Hypothalamus (tissue), 51 donors: ENCODE data around the gene KRTDAP.

ENCODE experiments used
- DNase-seq, 51 donors: peaks; one replicate each; lab custom pipeline; 2025; lab: John Stamatoyannopoulos, UW

Gene KRTDAP

GRCh38 chr19:35458192-35458591 is 32.1 kb downstream of the KRTDAP start:
- no peak for DNase-seq

- DNase-seq, result no peak
Observed at GRCh38 chr19:35457173-35457572, 33.1 kb downstream of the KRTDAP start.

DNA sequence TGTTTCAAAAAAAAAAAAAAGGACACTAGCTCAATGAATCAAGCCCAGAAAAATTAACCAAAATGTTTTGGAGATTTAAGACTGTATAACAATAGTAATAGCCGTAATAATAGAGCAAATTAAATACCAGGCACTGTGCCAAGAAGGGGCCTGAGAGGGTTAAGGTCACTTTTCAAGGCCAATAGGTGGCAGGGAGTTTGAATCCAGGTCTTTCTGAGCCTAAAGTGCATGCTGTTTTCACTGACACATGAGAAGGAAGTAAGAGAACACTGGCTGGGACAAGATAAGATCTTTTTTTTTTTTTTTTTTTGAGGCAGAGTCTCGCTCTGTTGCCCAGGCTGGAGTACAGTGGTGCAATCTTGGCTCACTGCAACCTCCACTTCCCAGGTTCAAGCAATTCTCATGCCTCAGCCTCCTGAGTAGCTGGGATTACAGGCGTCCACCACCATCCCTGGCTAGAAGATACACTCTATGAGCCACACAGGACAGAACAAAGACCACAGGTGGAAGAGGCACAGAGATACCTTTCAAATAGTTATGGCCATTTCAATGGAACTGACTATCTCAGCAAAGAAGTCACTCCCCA is 34.6 kb downstream of the KRTDAP start:
- DNase-seq, result no peak

DNA sequence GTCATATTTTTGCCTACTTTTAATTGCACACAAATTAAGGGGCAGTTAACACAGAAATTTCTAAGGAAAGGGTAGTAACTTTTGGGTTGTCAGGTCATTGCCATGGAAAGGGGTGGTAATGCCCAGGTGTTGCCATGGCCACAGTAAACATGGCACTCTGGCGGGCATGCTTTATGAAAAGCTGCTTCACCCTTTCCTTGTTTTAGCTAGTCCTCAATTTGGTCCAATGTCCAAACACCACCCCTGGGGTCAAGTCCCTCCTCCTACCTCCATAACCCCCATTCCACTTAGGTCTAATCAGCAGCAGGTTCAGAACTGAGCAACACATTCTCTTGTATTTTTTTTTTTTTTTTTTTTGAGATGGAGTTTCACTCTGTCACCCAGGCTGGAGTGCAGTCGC is 35.6 kb downstream of the KRTDAP start:
- DNase-seq, result no peak

GRCh38 chr19:35451338-35452096 is 38.7 kb downstream of the KRTDAP start:
- no peak for DNase-seq

DNA sequence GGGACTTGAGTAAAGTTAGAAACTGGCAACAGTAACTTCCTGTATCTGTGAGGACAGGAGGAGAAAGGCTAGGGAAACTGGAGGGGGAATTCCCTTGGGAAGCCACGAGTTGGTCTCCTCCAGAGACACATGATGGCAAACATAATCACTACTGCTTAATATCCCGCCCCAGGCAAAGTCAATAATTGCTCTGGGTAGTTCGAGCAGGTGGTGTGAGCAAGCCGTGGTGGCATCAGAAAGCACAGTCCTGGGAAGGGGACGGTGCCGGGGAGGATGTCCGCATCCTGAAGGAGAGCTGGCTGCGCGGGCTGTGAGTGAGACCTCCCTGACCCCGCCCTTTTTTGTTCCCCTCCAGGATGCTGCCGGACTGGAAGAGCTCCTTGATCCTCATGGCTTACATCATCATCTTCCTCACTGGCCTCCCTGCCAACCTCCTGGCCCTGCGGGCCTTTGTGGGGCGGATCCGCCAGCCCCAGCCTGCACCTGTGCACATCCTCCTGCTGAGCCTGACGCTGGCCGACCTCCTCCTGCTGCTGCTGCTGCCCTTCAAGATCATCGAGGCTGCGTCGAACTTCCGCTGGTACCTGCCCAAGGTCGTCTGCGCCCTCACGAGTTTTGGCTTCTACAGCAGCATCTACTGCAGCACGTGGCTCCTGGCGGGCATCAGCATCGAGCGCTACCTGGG is 40.8 kb downstream of the KRTDAP start:
- DNase-seq, result no peak

GRCh38 chr19:35447606-35448469 is 42.4 kb downstream of the KRTDAP start, which contains the start of gene FFAR2:
FFAR2 (plus strand) TSS chr19:35448257; CDS start chr19:35449715, 1,458 bp downstream.
- DNase-seq, result no peak

GRCh38 chr19:35445826-35446593 is 44.3 kb downstream of the KRTDAP start:
- DNase-seq, result no peak

GRCh38 chr19:35444735-35445134 is 45.5 kb downstream of the KRTDAP start:
- DNase-seq, result no peak

DNA sequence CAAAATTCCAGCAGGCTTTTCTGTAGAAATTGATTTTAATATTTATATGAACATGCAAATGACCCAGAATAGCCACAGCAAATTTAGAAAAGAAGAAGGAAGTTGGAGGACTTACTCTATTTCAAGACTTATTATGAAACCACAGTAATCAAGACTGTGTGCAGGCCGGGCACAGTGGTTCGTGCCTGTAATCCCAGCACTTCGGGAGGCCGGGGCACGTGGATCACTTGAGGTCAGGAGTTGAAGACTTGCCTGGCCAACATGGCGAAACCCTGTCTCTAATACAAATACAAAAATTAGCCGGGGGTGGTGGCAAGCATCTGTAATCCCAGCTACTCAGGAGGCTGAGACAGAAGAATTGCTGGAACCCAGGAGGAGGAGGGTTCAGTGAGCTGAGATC is 48.2 kb downstream of the KRTDAP start:
- no peak for DNase-seq

DNA sequence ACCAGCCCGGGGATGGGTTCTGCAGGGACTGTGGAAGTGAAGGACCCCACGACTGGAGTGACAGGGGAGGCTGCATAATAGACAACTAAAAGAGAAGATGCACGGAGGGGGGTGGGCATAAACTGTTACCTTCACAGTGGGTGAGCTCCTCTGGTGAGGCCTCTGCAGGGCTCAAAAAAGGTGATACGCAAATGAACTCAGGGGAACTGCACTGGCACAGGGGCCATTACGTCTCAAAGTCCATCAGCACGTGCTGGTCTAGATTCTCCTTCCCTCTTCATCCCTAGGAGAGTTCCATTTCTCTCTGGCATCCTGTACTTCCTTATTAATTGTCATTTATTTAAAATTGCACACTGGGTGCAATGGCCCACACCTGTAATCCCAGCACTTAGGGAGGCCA is 50.3 kb downstream of the KRTDAP start:
- no peak for DNase-seq

GRCh38 chr19:35438527-35438926 is 51.7 kb downstream of the KRTDAP start:
- no peak for DNase-seq

DNA sequence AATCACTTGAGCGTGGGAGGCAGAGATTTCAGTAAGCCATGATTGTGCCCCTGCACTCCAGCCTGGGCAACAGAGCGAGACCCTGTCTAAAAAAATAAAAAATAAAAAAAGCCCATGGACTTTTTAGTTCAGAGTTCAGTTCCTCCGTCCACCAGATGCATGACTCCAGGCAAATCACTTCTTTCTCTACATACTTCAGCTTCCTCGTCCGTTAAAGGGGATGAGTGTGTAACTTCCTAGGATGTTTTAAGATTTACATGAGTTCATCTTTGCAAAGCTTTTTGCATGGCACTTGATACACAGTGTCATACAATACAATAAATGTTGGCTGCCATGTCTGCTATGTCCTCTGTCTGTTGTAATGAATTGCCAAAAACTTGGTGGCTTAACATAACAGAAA is 52.2 kb downstream of the KRTDAP start:
- DNase-seq, result no peak

GRCh38 chr19:35437406-35437951 is 52.8 kb downstream of the KRTDAP start:
- no peak for DNase-seq
